Activated T-cell treated with anti-CD3 and anti-CD28 coated beads, Interleukin-2, amount 50 U/mL, for 48 hours (primary cell): Measurements from ENCODE around the gene GTF3C1.

Source experiments
- DNase-seq, 2 experiments: peaks; one replicate each; pipeline ENCODE4 v3.0.0-alpha.2; 2020

The GTF3C1 gene

DNA sequence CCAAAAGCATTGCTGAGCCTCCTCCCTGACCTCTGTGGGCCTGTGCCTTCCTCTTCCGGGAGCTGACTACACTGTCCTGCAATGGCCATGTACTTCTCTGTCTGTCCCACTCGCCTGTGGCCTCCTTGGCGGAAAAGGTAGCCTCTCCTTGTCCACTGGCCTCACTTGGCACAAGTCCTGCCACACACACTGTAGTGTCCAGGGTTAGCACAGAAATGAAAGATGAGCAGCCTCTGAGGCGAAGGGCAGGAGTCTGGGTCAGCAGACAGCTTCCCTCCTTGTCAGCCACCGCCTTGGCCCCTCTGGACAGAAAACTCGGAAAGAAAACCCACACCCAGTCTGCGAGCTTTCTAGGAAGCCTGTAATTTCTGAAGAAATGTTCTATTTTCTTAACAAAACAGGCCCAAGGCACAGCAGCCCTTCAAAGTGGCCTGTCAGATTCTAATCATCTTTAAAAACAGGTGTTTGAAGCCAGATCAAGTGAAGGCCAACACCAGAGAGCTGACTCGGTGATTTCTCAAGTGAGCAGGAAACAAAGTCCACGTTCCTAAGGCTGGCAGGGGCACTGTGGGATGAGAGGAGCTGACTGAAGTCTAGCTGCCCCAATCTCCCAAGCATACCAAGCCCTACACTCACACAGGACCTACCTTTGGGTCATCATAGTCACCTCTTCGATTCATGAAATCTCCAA, 67.2 kb downstream of the GTF3C1 start:
- DNase-seq, result no peak

- no peak for DNase-seq
These were observed 68.3 kb downstream of the GTF3C1 start for GRCh38 chr16:27481282-27481934.

- no peak for DNase-seq
These were observed 69.0 kb downstream of the GTF3C1 start for GRCh38 chr16:27480761-27481160.

DNA sequence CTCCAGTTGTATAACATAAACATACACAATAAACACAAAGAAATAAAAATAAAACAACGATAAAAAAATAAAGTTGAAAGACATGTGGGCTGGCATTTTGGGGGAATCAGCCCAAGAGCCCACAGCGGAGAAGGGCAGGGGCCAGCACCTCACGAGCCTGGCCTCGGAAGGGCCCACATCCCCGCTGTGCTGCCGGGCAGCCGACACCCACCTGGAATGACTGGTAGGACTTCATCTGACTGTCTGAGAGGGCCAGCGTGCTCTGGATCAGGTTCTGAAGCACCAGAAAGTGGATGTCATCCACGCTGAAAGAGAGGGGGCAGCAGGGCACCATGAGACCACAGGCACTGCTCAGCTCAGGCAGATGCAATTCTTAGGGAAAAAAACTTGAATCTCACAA, 73.5 kb downstream of the GTF3C1 start:
- no peak for DNase-seq

- no peak for DNase-seq
These were observed 74.2 kb downstream of the GTF3C1 start for GRCh38 chr16:27475561-27475960.

GRCh38 chr16:27474921-27475320, 74.8 kb downstream of the GTF3C1 start:
- DNase-seq, result no peak

DNA sequence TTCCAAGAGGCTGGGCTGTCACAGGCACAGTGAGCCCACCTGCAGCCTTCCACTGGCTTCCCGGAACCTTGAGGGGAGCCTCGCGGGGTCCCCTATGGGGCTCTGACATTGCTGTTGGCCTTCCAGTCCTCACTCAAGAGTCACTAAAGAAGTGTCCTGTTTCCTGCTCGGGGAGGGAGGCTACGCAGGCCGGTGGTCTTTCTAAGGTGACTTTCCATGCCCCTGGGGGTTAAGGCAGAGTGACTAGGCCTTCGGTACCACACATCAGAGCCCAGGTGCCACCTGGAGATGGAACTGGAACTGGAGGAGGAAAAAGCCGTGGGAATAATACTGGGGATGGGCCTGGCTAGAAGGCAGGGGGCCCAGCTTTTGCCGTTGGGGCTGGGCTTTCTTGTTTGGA, 75.7 kb downstream of the GTF3C1 start:
- DNase-seq, result no peak

- DNase-seq, result no peak
These were observed 76.4 kb downstream of the GTF3C1 start for GRCh38 chr16:27473101-27473900.

- no peak for DNase-seq
These were observed 77.4 kb downstream of the GTF3C1 start for GRCh38 chr16:27472091-27473020.

GRCh38 chr16:27471661-27472060, 78.1 kb downstream of the GTF3C1 start:
- no peak for DNase-seq

- DNase-seq, result no peak
These were observed 78.9 kb downstream of the GTF3C1 start for GRCh38 chr16:27470567-27471431.

DNA sequence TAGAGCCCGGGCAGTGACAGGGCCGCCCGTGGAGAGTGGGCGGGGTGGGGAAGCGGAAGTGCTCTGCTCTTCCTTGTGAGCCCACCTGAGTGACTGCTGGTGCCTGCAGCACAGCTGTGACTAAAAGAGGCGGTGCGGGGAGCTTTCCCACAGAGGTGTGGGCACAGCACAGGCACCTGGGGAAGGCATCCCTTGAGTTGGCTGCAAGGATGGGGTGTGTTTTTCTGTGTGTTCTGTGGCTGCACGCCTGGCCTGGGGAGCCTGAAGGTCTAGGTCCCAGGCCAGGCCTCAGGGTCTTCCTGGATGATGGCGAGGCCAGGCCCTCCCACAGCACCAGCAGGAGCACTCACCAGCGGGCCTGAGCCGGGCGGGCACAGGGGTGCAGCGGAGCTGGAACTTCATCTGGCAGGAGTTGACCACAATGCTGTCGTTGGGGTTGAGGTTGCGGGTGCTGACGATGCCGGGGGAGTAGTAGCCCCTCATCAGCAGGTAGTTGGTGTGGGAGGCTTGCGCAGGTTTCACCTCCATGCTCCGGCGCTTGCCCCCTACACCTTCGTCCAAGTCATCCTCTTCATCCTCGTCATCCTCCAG, 80.7 kb downstream of the GTF3C1 start:
- DNase-seq, result no peak

DNA sequence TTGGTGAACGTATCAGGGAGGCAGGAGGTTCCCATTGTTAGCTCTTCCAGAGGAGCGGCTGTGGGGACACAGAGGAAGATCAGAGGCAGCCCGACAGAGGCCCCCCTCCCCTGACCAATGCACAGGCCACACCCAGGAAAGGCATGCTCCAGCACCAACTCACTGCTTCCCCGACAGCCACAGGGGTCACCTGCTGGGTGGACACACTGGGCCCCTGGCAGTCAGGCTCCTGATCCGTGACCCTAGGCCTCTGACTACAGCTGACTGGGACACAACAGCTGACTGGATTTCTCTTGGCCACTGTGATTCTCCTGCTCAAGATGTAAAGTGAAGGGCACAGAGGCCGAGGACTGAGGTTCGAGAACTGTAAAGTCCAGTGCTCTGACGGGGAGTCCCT, 84.2 kb downstream of the GTF3C1 start:
- DNase-seq, result no peak

GRCh38 chr16:27464626-27465482, 84.9 kb downstream of the GTF3C1 start:
- DNase-seq, result no peak

DNA sequence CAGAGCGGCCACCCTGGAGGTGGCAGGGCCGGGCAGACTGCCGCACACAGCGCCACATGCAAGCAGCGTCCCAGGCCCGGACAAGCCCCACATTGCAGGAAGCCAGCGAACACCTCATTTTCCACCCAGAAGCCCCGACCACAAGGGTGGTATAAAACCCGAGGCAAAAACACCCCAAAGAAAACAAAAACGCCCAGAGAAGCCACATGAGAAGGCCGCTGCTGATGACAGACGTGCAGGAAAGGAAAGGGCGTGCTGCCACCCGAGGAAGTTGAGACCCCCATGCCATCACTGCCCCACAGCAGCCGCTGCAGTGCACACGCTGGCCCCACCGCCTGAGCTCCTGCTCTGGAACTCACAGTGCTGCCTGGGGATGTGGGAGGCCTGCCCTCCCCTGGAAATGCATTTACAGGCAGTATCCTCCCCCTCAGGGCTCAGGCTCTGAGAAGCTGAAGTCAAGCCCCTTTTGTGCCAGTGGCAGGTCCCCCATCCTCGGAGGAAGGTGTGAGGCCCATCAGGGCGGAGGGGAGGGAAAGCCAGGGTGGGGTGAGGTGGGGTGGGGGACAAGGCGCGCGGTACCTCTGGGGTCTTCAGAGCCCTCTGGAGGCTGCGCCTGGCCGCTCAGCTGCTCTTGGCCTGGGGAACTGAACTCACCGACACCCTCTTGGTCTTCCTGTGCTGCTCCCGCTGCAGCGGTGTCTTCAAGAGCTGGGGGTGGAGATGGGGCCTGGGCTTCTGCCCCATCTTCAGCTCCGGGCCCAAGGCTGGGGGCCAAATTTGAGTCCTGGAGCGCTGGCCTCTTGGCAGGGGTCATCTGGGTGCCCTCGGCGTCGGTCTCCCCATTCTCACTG, 85.7 kb downstream of the GTF3C1 start:
- DNase-seq, result peak; percentile 53 to 66

GRCh38 chr16:27462846-27463682, 86.6 kb downstream of the GTF3C1 start:
- no peak for DNase-seq

GRCh38 chr16:27462200-27462845, 87.4 kb downstream of the GTF3C1 start:
- DNase-seq, result no peak
